Muscle of leg (tissue), 11 donors: Measurements from ENCODE around the gene PAPPA. TPM values are rescaled to one million over a fixed set of nuclear protein-coding genes. Genes with fewer than 3 reads are reported as not detected.

Experiments used
- DNase-seq: peaks from one replicate; pipeline ENCODE4 v3.0.0; 2013
- H3K27ac ChIP-seq: one replicate; pipeline ENCODE4 v1.5.1; 2013; ENCODE audit warnings: mild to moderate bottlenecking, low read length, control low read depth
- H3K27me3 ChIP-seq: one replicate; pipeline ENCODE4 v1.6.1; 2013; ENCODE audit warnings: low read length; ENCODE audit not compliant: control insufficient read depth, insufficient read depth
- H3K36me3 ChIP-seq: one replicate; pipeline ENCODE4 v1.6.1; 2013; ENCODE audit warnings: low read length; ENCODE audit not compliant: control insufficient read depth, insufficient read depth
- H3K4me1 ChIP-seq: one replicate; pipeline ENCODE4 v1.6.1; 2013; ENCODE audit warnings: low read length; ENCODE audit not compliant: control insufficient read depth, insufficient read depth
- H3K4me3 ChIP-seq: one replicate; pipeline ENCODE4 v1.5.1; 2013; ENCODE audit warnings: low read length, control low read depth
- H3K9me3 ChIP-seq: replicated peaks from 2 replicates; pipeline ENCODE4 v1.6.1; 2013; ENCODE audit warnings: low read depth, low read length; ENCODE audit not compliant: control insufficient read depth
- WGBS: methylation state at CpG from one replicate; pipeline ENCODE4 v1.1.5; 2013; ENCODE audit warnings: missing lambda C conversion rate; ENCODE audit not compliant: insufficient coverage; 5-methylcytosine and 5-hydroxymethylcytosine counted together
- polyA plus RNA-seq, 8 donors: library from polyadenylated mRNA; unstranded; fragments of 120-200 nt; gene quantifications; one replicate each; pipeline versions ENCODE4 v1.2.1 to v1.2.3, GENCODE V29; 2013; ENCODE audit warnings: inconsistent platforms in 1 of 8, low replicate concordance in 1 of 8; ENCODE audit not compliant: insufficient read length in 8 of 8, insufficient read depth in 1 of 8
- total RNA-seq: library from RNA; stranded (reverse); fragments of 120-200 nt; gene quantifications from one replicate; pipeline ENCODE4 v1.2.4, GENCODE V29; 2013

Gene PAPPA
- total and polyA plus RNA-seq, 9 donors, result 0.34 to 2.1 (median 0.92) TPM

GRCh38 chr9:116179568-116179967, 26.0 kb downstream of the PAPPA start:
- no peak overlapping the region for H3K27ac ChIP-seq
- DNase-seq, result no peak
- H3K4me3 ChIP-seq, result no peak overlapping the region
- no peaks in the 10 kb centered on the region for H3K36me3 ChIP-seq
- H3K9me3 ChIP-seq, result no peaks in the 10 kb centered on the region
- H3K27me3 ChIP-seq, result no peaks in the 10 kb centered on the region
- no peaks in the 10 kb centered on the region for H3K4me1 ChIP-seq
- 75% methylated on average over 3 of the region's 4 CpGs for WGBS

DNA sequence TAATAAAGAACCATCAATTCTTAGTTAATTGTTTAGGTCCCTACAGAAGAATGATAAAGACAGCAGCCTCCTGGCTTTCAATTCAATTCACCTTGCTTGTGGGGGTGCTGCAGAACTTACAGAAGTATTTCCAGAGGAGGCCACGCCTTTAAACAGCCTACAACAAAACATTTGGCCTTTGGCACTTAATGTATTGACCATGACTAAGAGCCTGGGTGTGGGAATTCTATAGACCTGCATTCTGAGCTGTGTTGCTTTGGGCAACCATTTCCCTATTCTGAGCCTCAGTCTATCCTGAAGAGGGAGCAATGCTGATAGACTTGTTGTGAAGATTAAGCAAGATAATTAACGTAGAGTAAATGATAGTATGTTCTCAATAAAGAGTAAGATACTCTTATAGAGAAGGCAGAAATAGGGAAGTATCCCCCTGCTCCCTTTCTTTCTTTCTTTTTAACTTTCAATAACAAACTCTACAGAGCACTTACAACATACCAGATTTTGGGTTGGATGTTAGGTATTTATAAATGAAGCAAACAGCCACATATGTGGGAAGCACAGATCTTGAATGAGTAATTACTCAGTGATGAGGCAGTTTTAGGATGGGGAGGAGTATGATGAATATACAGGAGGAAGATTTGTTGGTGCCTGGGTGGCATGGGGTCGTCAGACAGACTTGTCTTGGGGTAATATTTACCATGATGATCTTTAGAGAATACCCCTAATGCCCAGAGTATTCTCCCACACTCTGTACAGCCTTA, 28.4 kb downstream of the PAPPA start:
- no peaks in the 10 kb centered on the region for H3K27me3 ChIP-seq
- no peak overlapping the region for H3K27ac ChIP-seq
- H3K9me3 ChIP-seq, result no peaks in the 10 kb centered on the region
- no peak overlapping the region for H3K4me3 ChIP-seq
- DNase-seq, result no peak
- WGBS, result no CpG with 5 or more reads among the region's 3 CpGs
- H3K4me1 ChIP-seq, result no peaks in the 10 kb centered on the region
- no peaks in the 10 kb centered on the region for H3K36me3 ChIP-seq

DNA sequence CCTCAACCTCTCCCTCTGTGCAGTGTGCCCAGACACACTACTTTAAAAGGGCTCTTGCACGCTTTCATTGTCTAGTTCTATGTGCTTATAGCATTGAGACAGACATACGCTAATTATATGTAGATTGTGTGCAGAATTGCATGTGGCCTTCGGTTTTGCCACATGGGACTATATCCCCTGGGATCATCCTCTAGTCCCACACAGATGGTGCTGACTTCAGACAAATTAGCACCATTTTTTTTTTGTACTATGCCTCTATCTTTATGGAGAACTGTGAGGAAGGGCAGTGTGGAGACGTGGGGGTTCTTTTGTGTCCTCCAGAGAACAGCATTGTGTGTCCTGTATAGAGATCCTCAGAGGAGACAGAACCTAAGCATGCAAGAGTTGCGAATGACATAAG, 29.3 kb downstream of the PAPPA start:
- DNase-seq, result no peak
- WGBS, result no CpG with 5 or more reads among the region's 5 CpGs
- H3K27me3 ChIP-seq, result no peaks in the 10 kb centered on the region
- H3K4me1 ChIP-seq, result no peaks in the 10 kb centered on the region
- H3K4me3 ChIP-seq, result no peak overlapping the region
- no peak overlapping the region for H3K27ac ChIP-seq
- H3K36me3 ChIP-seq, result no peaks in the 10 kb centered on the region
- no peaks in the 10 kb centered on the region for H3K9me3 ChIP-seq

- no peaks in the 10 kb centered on the region for H3K36me3 ChIP-seq
- no peak overlapping the region for H3K27ac ChIP-seq
- no peaks in the 10 kb centered on the region for H3K27me3 ChIP-seq
- DNase-seq, result no peak
- H3K9me3 ChIP-seq, result no peaks in the 10 kb centered on the region
- no peaks in the 10 kb centered on the region for H3K4me1 ChIP-seq
- H3K4me3 ChIP-seq, result no peak overlapping the region
- WGBS, result 95% methylated on average over 26 of the region's 27 CpGs
These were observed 34.1 kb downstream of the PAPPA start for GRCh38 chr9:116187570-116188170.

GRCh38 chr9:116189683-116190082, 36.1 kb downstream of the PAPPA start:
- no peaks in the 10 kb centered on the region for H3K36me3 ChIP-seq
- WGBS, result 85% methylated on average over 5 of the region's 5 CpGs
- no peaks in the 10 kb centered on the region for H3K27me3 ChIP-seq
- no peaks in the 10 kb centered on the region for H3K9me3 ChIP-seq
- no peak overlapping the region for H3K4me3 ChIP-seq
- DNase-seq, result no peak
- H3K4me1 ChIP-seq, result no peaks in the 10 kb centered on the region
- H3K27ac ChIP-seq, result no peak overlapping the region

- Histone ChIP-seq H3K4me3 (no peak overlapping the region), H3K36me3 (no peaks in the 10 kb centered on the region), H3K27me3 (no peaks in the 10 kb centered on the region), H3K27ac (no peak overlapping the region), H3K4me1 (no peaks in the 10 kb centered on the region), H3K9me3 (no peaks in the 10 kb centered on the region)
- no peak for DNase-seq
- WGBS, result 88% methylated on average over 4 of the region's 6 CpGs
These were observed 37.2 kb downstream of the PAPPA start for GRCh38 chr9:116190637-116191396.

- 93% methylated on average over 1 of the region's 2 CpGs for WGBS
- no peaks in the 10 kb centered on the region for H3K4me1 ChIP-seq
- DNase-seq, result no peak
- no peak overlapping the region for H3K4me3 ChIP-seq
- H3K36me3 ChIP-seq, result no peaks in the 10 kb centered on the region
- no peaks in the 10 kb centered on the region for H3K9me3 ChIP-seq
- H3K27me3 ChIP-seq, result no peaks in the 10 kb centered on the region
- H3K27ac ChIP-seq, result no peak overlapping the region
These were observed 38.2 kb downstream of the PAPPA start for GRCh38 chr9:116191576-116192415.

GRCh38 chr9:116193636-116194035, 40.0 kb downstream of the PAPPA start:
- Histone ChIP-seq H3K36me3 (no peaks in the 10 kb centered on the region), H3K27ac (no peak overlapping the region), H3K9me3 (no peaks in the 10 kb centered on the region), H3K4me3 (no peak overlapping the region), H3K27me3 (no peaks in the 10 kb centered on the region), H3K4me1 (no peaks in the 10 kb centered on the region)
- no peak for DNase-seq

DNA sequence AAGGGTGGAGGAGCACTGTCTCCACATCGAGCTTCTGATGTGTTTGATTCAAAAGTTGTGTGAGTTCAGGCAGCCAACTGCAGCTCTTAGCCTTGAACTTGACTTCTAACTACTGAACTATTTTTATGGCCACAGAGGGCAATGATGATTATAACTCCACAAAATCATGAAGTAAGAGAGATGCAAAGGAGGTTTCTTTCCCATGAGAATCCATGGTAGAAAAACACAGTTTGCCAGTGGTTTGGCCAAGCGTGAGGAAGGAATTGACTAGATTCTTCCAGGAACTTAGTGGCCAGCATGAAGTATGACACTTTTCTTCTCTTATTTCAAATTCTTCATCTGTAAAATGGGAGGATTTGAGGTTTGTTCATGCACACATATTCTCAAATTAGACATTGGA, 43.2 kb downstream of the PAPPA start:
- DNase-seq, result no peak
- H3K4me1 ChIP-seq, result no peaks in the 10 kb centered on the region
- H3K27me3 ChIP-seq, result no peaks in the 10 kb centered on the region
- H3K9me3 ChIP-seq, result no peaks in the 10 kb centered on the region
- no CpG with 5 or more reads among the region's 2 CpGs for WGBS
- H3K36me3 ChIP-seq, result no peaks in the 10 kb centered on the region
- no peak overlapping the region for H3K4me3 ChIP-seq
- H3K27ac ChIP-seq, result no peak overlapping the region

GRCh38 chr9:116198344-116198743, 44.8 kb downstream of the PAPPA start:
- no peak for DNase-seq
- H3K4me1 ChIP-seq, result no peaks in the 10 kb centered on the region
- no peak overlapping the region for H3K4me3 ChIP-seq
- H3K9me3 ChIP-seq, result no peaks in the 10 kb centered on the region
- H3K27me3 ChIP-seq, result no peaks in the 10 kb centered on the region
- no peak overlapping the region for H3K27ac ChIP-seq
- WGBS, result 72% methylated on average over 2 of the region's 4 CpGs
- no peaks in the 10 kb centered on the region for H3K36me3 ChIP-seq
